Measurements from ENCODE around the gene C11orf58. TPM values are rescaled to one million over a fixed set of nuclear protein-coding genes. Genes with fewer than 3 reads are reported as not detected.

The C11orf58 gene
- polyA plus RNA-seq, 3 donors, result 44.8 to 102 (median 94.5) TPM

DNA sequence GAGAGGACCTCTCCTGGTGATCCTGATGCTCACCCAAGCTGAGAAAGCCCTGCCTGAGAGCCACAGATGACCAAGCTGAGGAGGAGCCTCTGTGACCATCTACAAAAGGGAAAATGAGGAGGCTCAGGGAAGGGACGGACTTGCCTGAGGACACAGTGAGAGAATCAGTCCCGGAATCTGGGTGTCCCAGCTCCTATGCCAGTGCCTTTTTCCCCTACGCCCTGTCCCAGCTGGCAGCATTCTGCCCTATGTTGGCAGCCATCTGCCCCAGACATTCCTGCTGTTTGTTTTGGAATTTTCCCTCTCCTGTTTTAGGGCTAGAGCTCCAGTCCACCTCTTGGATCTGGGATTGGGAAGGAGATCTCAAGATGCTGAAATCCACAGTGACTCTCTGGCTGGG, 54.6 kb downstream of the C11orf58 start:
- intact Hi-C loops (cut with micrococcal nuclease), result no loop called here
- H3K27ac ChIP-seq (ENCODE audit: low read depth in 1 of 2, low read length in 2 of 2), result peak overlapping the region in 1 of 2 donors; percentile 17
- DNase-seq, result no peak
- Mint-ChIP-seq H3K27ac (peak overlapping the region in 6 of 7 donors; percentile 23 to 80 (median 48)), H3K27me3 (ENCODE audit: low read depth in 3 of 3) (no peaks in the 10 kb centered on the region), H3K4me1 (peaks cover 54% of the 10 kb centered on the region), H3K4me3 (no peak overlapping the region), H3K9me3 (no peaks in the 10 kb centered on the region), H3K36me3 (peaks cover 0 to 2% of the 10 kb centered on the region in 2 donors)
- H3K27me3 ChIP-seq (ENCODE audit: control insufficient read depth in 2 of 2, insufficient read depth in 2 of 2, low read length in 2 of 2), result no peaks in the 10 kb centered on the region
- 100% methylated on average over 2 of the region's 3 CpGs for WGBS (ENCODE audit: insufficient coverage)
- H3K9me3 ChIP-seq (replicated peaks in 1 of 2; ENCODE audit: control insufficient read depth in 1 of 2, insufficient read depth in 1 of 2, low read length in 2 of 2), result no peaks in the 10 kb centered on the region
- no peak overlapping the region for H2AFZ ChIP-seq (ENCODE audit: insufficient read depth, low read depth, low read length, poor library complexity, severe bottlenecking)
- H3K36me3 ChIP-seq (replicated peaks in 1 of 2; ENCODE audit: control insufficient read depth in 1 of 2, insufficient read depth in 2 of 2, low read length in 2 of 2), result no peaks in the 10 kb centered on the region
- H4K20me1 ChIP-seq (ENCODE audit: insufficient read depth, low read length), result no peaks in the 10 kb centered on the region
- no peak overlapping the region for H3K9ac ChIP-seq (ENCODE audit: insufficient read depth, low read length, poor library complexity, severe bottlenecking)
- H3K79me2 ChIP-seq (ENCODE audit: insufficient read depth, low read length), result no peaks in the 10 kb centered on the region
- TF ChIP-seq CTCF (IDR thresholded peaks at IDR 0.05), result no peak
- H3K4me2 ChIP-seq (replicated peaks; ENCODE audit: extremely low read depth, low read length, poor library complexity, severe bottlenecking), result no peak overlapping the region
- H3K4me1 ChIP-seq (ENCODE audit: control insufficient read depth in 1 of 2, insufficient read depth in 2 of 2, low read length in 2 of 2), result peaks cover 48 to 64% of the 10 kb centered on the region in 2 donors
- no peak overlapping the region for H3K4me3 ChIP-seq (replicated peaks in 1 of 3; ENCODE audit: low read depth in 2 of 3, low read length in 3 of 3)

DNA sequence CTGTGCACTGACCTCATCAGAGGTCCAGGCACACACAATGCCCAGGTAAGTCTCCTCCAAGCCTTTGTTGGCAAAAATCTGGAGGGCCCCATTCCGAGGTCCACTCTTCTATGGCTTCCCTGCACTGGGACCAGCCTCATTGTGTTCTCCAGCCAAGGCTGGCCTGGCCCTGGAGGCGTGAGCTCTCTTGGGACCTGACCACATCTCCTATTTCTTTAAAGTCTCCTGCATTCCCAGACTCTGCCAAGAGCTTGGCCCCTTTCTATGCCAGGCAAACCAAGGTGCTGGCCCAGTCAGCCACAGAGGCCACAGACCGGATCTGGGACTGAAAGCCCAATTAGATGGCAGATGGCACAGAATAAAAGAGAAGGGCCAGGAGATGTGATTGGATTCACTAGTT, 55.1 kb downstream of the C11orf58 start:
- Histone ChIP-seq H3K27ac (ENCODE audit: low read depth in 1 of 2, low read length in 2 of 2) (peak overlapping the region in 1 of 2 donors; percentile 17), H3K36me3 (replicated peaks in 1 of 2; ENCODE audit: control insufficient read depth in 1 of 2, insufficient read depth in 2 of 2, low read length in 2 of 2) (no peaks in the 10 kb centered on the region), H3K79me2 (ENCODE audit: insufficient read depth, low read length) (no peaks in the 10 kb centered on the region), H3K27me3 (ENCODE audit: control insufficient read depth in 2 of 2, insufficient read depth in 2 of 2, low read length in 2 of 2) (no peaks in the 10 kb centered on the region), H3K4me3 (replicated peaks in 1 of 3; ENCODE audit: low read depth in 2 of 3, low read length in 3 of 3) (no peak overlapping the region), H2AFZ (ENCODE audit: insufficient read depth, low read depth, low read length, poor library complexity, severe bottlenecking) (no peak overlapping the region), H3K4me1 (ENCODE audit: control insufficient read depth in 1 of 2, insufficient read depth in 2 of 2, low read length in 2 of 2) (peaks cover 48 to 64% of the 10 kb centered on the region in 2 donors), H3K9me3 (replicated peaks in 1 of 2; ENCODE audit: control insufficient read depth in 1 of 2, insufficient read depth in 1 of 2, low read length in 2 of 2) (no peaks in the 10 kb centered on the region), H3K9ac (ENCODE audit: insufficient read depth, low read length, poor library complexity, severe bottlenecking) (no peak overlapping the region), H4K20me1 (ENCODE audit: insufficient read depth, low read length) (no peaks in the 10 kb centered on the region), H3K4me2 (replicated peaks; ENCODE audit: extremely low read depth, low read length, poor library complexity, severe bottlenecking) (no peak overlapping the region)
- Mint-ChIP-seq H3K27ac (peak overlapping the region; percentile 23 to 72 (median 60)), H3K9me3 (no peaks in the 10 kb centered on the region), H3K36me3 (peaks cover 0 to 2% of the 10 kb centered on the region in 2 donors), H3K4me1 (peaks cover 56% of the 10 kb centered on the region), H3K27me3 (ENCODE audit: low read depth in 3 of 3) (no peaks in the 10 kb centered on the region), H3K4me3 (no peak overlapping the region)
- TF ChIP-seq CTCF (IDR thresholded peaks at IDR 0.05), result no peak
- intact Hi-C loops (cut with micrococcal nuclease), result no loop called here
- 87% methylated on average over 3 of the region's 3 CpGs for WGBS (ENCODE audit: insufficient coverage)
- no peak for DNase-seq

Measured in CD14-positive monocyte (primary cell).